ENCODE results near the gene PPME1.

GRCh38 chr11:74288911-74289310 is 117.8 kb downstream of the PPME1 start:
- no peak for TF ChIP-seq CTCF (IDR thresholded peaks at IDR 0.05)
- TF ChIP-seq POLR2A (IDR thresholded peaks at IDR 0.05), result no peak
